Measurements from ENCODE around the gene COLGALT1. TPM values are rescaled to one million over a fixed set of nuclear protein-coding genes. Genes with fewer than 3 reads are reported as not detected.
"Not testable (repeated sequence)": the region's sequence is repeated elsewhere in the genome, so short reads cannot be mapped to it uniquely, and the experiment has no call there.

COLGALT1 gene
- total RNA-seq, 1 donor from 2014 or later, result 121 TPM

- TF ChIP-seq CTCF (IDR thresholded peaks at IDR 0.05), result no peak
- H3K36me3 Mint-ChIP-seq (ENCODE audit: unreplicated experiment), result peaks cover 34% of the 10 kb centered on the region
- DNase-seq (ENCODE audit: extremely low spot score, unreplicated experiment), result no peak
- no peak overlapping the region for H3K27ac Mint-ChIP-seq (ENCODE audit: unreplicated experiment)
- H3K4me3 Mint-ChIP-seq (ENCODE audit: unreplicated experiment), result no peak overlapping the region
- no peaks in the 10 kb centered on the region for H3K27me3 Mint-ChIP-seq (ENCODE audit: unreplicated experiment)
- H3K9me3 Mint-ChIP-seq (ENCODE audit: unreplicated experiment), result no peaks in the 10 kb centered on the region
- no peaks in the 10 kb centered on the region for H3K4me1 Mint-ChIP-seq (ENCODE audit: unreplicated experiment)
Observed at GRCh38 chr19:17567940-17568339, 12.5 kb downstream of the COLGALT1 start.

DNA sequence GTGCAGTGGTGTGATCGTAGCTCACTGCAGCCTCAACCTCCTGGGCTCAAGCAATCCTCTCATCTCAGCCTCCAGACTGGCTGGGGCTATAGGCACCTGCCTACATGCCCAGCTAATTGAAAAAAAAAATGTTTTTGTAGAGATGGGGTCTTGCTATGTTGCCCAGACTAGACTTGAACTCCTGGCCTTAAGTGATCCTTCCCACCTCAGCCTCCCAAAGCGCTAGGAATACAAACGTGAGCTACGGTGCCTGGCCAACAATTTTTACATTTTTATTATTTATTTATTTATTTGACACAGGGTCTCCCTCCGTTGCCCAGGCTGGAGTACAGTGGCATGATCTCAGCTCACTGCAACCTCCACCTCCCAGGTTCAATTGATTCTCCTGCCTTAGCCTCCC is 14.8 kb downstream of the COLGALT1 start:
- not testable (repeated sequence) for H3K9me3 Mint-ChIP-seq (ENCODE audit: unreplicated experiment); H3K4me3 Mint-ChIP-seq (ENCODE audit: unreplicated experiment); H3K27me3 Mint-ChIP-seq (ENCODE audit: unreplicated experiment); H3K27ac Mint-ChIP-seq (ENCODE audit: unreplicated experiment); DNase-seq (ENCODE audit: extremely low spot score, unreplicated experiment); H3K4me1 Mint-ChIP-seq (ENCODE audit: unreplicated experiment)
- H3K36me3 Mint-ChIP-seq (ENCODE audit: unreplicated experiment), result peaks cover 31% of the 10 kb centered on the region

GRCh38 chr19:17570791-17571190 is 15.3 kb downstream of the COLGALT1 start:
- Mint-ChIP-seq H3K36me3 (ENCODE audit: unreplicated experiment) (peaks cover 31% of the 10 kb centered on the region), H3K4me1 (ENCODE audit: unreplicated experiment) (no peaks in the 10 kb centered on the region), H3K4me3 (ENCODE audit: unreplicated experiment) (no peak overlapping the region), H3K9me3 (ENCODE audit: unreplicated experiment) (no peaks in the 10 kb centered on the region), H3K27me3 (ENCODE audit: unreplicated experiment) (no peaks in the 10 kb centered on the region), H3K27ac (ENCODE audit: unreplicated experiment) (no peak overlapping the region)
- DNase-seq (ENCODE audit: extremely low spot score, unreplicated experiment), result no peak
- no peak for TF ChIP-seq CTCF (IDR thresholded peaks at IDR 0.05)

- Mint-ChIP-seq H3K9me3 (ENCODE audit: unreplicated experiment) (no peaks in the 10 kb centered on the region), H3K4me1 (ENCODE audit: unreplicated experiment) (no peaks in the 10 kb centered on the region), H3K4me3 (ENCODE audit: unreplicated experiment) (no peak overlapping the region), H3K27ac (ENCODE audit: unreplicated experiment) (no peak overlapping the region), H3K27me3 (ENCODE audit: unreplicated experiment) (no peaks in the 10 kb centered on the region), H3K36me3 (ENCODE audit: unreplicated experiment) (peaks cover 32% of the 10 kb centered on the region)
- no peak for DNase-seq (ENCODE audit: extremely low spot score, unreplicated experiment)
- no peak for TF ChIP-seq CTCF (IDR thresholded peaks at IDR 0.05)
Observed at GRCh38 chr19:17572638-17573037, 17.2 kb downstream of the COLGALT1 start.

- peaks cover 1% of the 10 kb centered on the region for H3K4me1 Mint-ChIP-seq (ENCODE audit: unreplicated experiment)
- no peak for DNase-seq (ENCODE audit: extremely low spot score, unreplicated experiment)
- no peak for TF ChIP-seq CTCF (IDR thresholded peaks at IDR 0.05)
- H3K4me3 Mint-ChIP-seq (ENCODE audit: unreplicated experiment), result no peak overlapping the region
- H3K27ac Mint-ChIP-seq (ENCODE audit: unreplicated experiment), result no peak overlapping the region
- peaks cover 34% of the 10 kb centered on the region for H3K36me3 Mint-ChIP-seq (ENCODE audit: unreplicated experiment)
- H3K27me3 Mint-ChIP-seq (ENCODE audit: unreplicated experiment), result no peaks in the 10 kb centered on the region
- H3K9me3 Mint-ChIP-seq (ENCODE audit: unreplicated experiment), result no peaks in the 10 kb centered on the region
Observed at GRCh38 chr19:17575871-17576757, 20.7 kb downstream of the COLGALT1 start.
